ENCODE data around the gene SULT2B1. TPM values are rescaled to one million over a fixed set of nuclear protein-coding genes. Genes with fewer than 3 reads are reported as not detected.

SULT2B1 gene
- total RNA-seq, 2 donors from 2014 or later: 1.4 to 7.7 TPM

GRCh38 chr19:48633148-48634035, 81.4 kb downstream of the SULT2B1 start:
- DNase-seq: peak; percentile 86
- Histone ChIP-seq H3K9me3 (no peaks in the 10 kb centered on the region), H3K27me3 (no peaks in the 10 kb centered on the region), H3K4me3 (no peak overlapping the region), H3K36me3 (no peaks in the 10 kb centered on the region), H3K9ac (ENCODE audit: low read depth in 2 of 2, low read length in 2 of 2) (peak overlapping the region in 1 of 2 donors; percentile 86), H3K27ac (peak overlapping the region; percentile 93), H3K4me1 (peaks cover 36% of the 10 kb centered on the region)
- no peak for TF ChIP-seq CTCF (IDR thresholded peaks at IDR 0.05)
- intact Hi-C loops (cut with DNase I): no loop called here

GRCh38 chr19:48634036-48634342, 82.0 kb downstream of the SULT2B1 start:
- intact Hi-C loops (cut with DNase I): no loop called here
- no peaks in the 10 kb centered on the region for H3K27me3 ChIP-seq
- peak overlapping the region in 1 of 2 donors; percentile 86 for H3K9ac ChIP-seq (ENCODE audit: low read depth in 2 of 2, low read length in 2 of 2)
- no peaks in the 10 kb centered on the region for H3K9me3 ChIP-seq
- H3K4me3 ChIP-seq: no peak overlapping the region
- no peak for DNase-seq
- no peak for TF ChIP-seq CTCF (IDR thresholded peaks at IDR 0.05)
- no peaks in the 10 kb centered on the region for H3K36me3 ChIP-seq
- H3K27ac ChIP-seq: peak overlapping the region; percentile 93
- peaks cover 36% of the 10 kb centered on the region for H3K4me1 ChIP-seq

- H3K9ac ChIP-seq (ENCODE audit: low read depth in 2 of 2, low read length in 2 of 2): peak overlapping the region; percentile 61 to 86
- intact Hi-C loops (cut with DNase I): no loop called here
- no peak for TF ChIP-seq CTCF (IDR thresholded peaks at IDR 0.05)
- no peaks in the 10 kb centered on the region for H3K9me3 ChIP-seq
- peaks cover 35% of the 10 kb centered on the region for H3K4me1 ChIP-seq
- no peaks in the 10 kb centered on the region for H3K27me3 ChIP-seq
- no peaks in the 10 kb centered on the region for H3K36me3 ChIP-seq
- H3K27ac ChIP-seq: peak overlapping the region; percentile 93
- peak; percentile 98 for DNase-seq
- peak overlapping the region; percentile 81 for H3K4me3 ChIP-seq
Measured at GRCh38 chr19:48634424-48635262, 82.7 kb downstream of the SULT2B1 start.

- Histone ChIP-seq H3K9me3 (no peaks in the 10 kb centered on the region), H3K27me3 (no peaks in the 10 kb centered on the region), H3K9ac (ENCODE audit: low read depth in 2 of 2, low read length in 2 of 2) (peak overlapping the region; percentile 82 to 99), H3K36me3 (no peaks in the 10 kb centered on the region), H3K27ac (peak overlapping the region; percentile 93), H3K4me1 (peaks cover 27% of the 10 kb centered on the region), H3K4me3 (peak overlapping the region; percentile 81)
- DNase-seq: peak; percentile 80
- intact Hi-C loops (cut with DNase I): no loop called here
- no peak for TF ChIP-seq CTCF (IDR thresholded peaks at IDR 0.05)
Measured at GRCh38 chr19:48635263-48635965, 83.4 kb downstream of the SULT2B1 start.
